OCI-LY3 (cell line): Measurements from ENCODE around the gene COMT.

Experiments used
- CTCF ChIP-seq: fragments of 200-600, 300-600 bp; sonication (generic); IDR thresholded peaks from 2 replicates; pipeline ENCODE4 v1.5.1; 2014; ENCODE audit warnings: antibody characterized with exemption, low read length, low read depth
- EZH2phosphoT487 ChIP-seq: fragments of 200-600 bp; shearing (Covaris generic); IDR thresholded peaks from 2 replicates; pipeline ENCODE4 v1.6.1; 2018; ENCODE audit warnings: antibody characterized with exemption, mixed run types, low read depth

DNA sequence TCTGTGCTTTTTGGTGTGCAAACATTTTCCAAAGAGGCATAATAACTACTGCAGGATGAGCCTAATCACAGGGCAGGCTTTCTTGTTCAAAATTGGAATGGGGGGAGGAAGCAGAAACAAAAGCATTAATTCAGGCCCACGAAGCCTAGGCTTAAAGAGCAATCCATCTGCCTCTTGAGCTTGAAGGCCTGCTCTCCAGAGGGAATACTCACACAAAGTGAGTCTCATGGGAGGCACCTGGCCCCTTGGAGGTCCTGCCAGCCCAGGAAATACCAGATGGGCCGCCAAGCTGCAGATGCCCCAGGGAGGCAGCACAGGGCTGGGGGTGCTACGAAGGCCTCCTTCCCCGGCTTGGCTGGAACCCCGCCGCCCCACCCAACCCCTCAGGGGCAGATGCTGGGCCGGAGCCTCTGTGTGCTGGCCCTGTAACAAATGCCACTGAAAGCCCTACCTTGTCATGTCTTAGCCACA, 39.3 kb upstream of the COMT start:
- TF ChIP-seq CTCF = no peak
- TF ChIP-seq EZH2phosphoT487 = no peak
